Cerebellar nuclear complex (tissue), 1 donor: Measurements from ENCODE around the gene DUSP2.
"Not testable (repeated sequence)": the region's sequence is repeated elsewhere in the genome, so short reads cannot be mapped to it uniquely, and the experiment has no call there.

Experiments
- DNase-seq, 2 experiments: peaks; one replicate each; lab custom pipeline; 2025; lab: John Stamatoyannopoulos, UW

Gene DUSP2

GRCh38 chr2:96147593-96148201, 2.5 kb upstream of the DUSP2 start:
- no peak for DNase-seq

GRCh38 chr2:96146881-96147592, 1.8 kb upstream of the DUSP2 start:
- no peak for DNase-seq

- no peak for DNase-seq
Measured at GRCh38 chr2:96146153-96146880, 1.1 kb upstream of the DUSP2 start.

GRCh38 chr2:96145848-96146152, 560 bp upstream of the DUSP2 start:
- no peak for DNase-seq

GRCh38 chr2:96144481-96145035, 682 bp downstream of the DUSP2 start:
- DNase-seq, result no peak

- DNase-seq, result no peak
Measured at GRCh38 chr2:96143848-96144480, 1.3 kb downstream of the DUSP2 start.

GRCh38 chr2:96143231-96143847, 1.9 kb downstream of the DUSP2 start:
- DNase-seq, result no peak

- no peak for DNase-seq
Measured at GRCh38 chr2:96142217-96143113, 2.8 kb downstream of the DUSP2 start.

- DNase-seq, result not testable (repeated sequence)
Measured at GRCh38 chr2:96141624-96141967, 3.6 kb downstream of the DUSP2 start.

GRCh38 chr2:96140941-96141623, 4.2 kb downstream of the DUSP2 start:
- no peak for DNase-seq

GRCh38 chr2:96139181-96139758, 6.0 kb downstream of the DUSP2 start:
- no peak for DNase-seq

- no peak for DNase-seq
Measured at GRCh38 chr2:96138179-96139145, 6.8 kb downstream of the DUSP2 start, which contains the start of gene ASTL. Gene ASTL, minus strand, starts transcription at chr2:96138502. Its CDS starts 66 bp downstream, at chr2:96138436.

- no peak for DNase-seq
Measured at GRCh38 chr2:96137321-96138178, 7.7 kb downstream of the DUSP2 start.

- no peak for DNase-seq
Measured at GRCh38 chr2:96136129-96136720, 9.0 kb downstream of the DUSP2 start.

- DNase-seq, result no peak
Measured at GRCh38 chr2:96135621-96136020, 9.6 kb downstream of the DUSP2 start.

GRCh38 chr2:96135171-96135570, 10.1 kb downstream of the DUSP2 start:
- DNase-seq, result no peak

GRCh38 chr2:96134421-96134820, 10.8 kb downstream of the DUSP2 start:
- DNase-seq, result no peak
